ENCODE data around the gene VAV1.

The VAV1 gene, protein sequence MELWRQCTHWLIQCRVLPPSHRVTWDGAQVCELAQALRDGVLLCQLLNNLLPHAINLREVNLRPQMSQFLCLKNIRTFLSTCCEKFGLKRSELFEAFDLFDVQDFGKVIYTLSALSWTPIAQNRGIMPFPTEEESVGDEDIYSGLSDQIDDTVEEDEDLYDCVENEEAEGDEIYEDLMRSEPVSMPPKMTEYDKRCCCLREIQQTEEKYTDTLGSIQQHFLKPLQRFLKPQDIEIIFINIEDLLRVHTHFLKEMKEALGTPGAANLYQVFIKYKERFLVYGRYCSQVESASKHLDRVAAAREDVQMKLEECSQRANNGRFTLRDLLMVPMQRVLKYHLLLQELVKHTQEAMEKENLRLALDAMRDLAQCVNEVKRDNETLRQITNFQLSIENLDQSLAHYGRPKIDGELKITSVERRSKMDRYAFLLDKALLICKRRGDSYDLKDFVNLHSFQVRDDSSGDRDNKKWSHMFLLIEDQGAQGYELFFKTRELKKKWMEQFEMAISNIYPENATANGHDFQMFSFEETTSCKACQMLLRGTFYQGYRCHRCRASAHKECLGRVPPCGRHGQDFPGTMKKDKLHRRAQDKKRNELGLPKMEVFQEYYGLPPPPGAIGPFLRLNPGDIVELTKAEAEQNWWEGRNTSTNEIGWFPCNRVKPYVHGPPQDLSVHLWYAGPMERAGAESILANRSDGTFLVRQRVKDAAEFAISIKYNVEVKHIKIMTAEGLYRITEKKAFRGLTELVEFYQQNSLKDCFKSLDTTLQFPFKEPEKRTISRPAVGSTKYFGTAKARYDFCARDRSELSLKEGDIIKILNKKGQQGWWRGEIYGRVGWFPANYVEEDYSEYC

GRCh38 chr19:6772028-6772865 lies at the start of gene VAV1:
VAV1 (plus strand) TSS chr19:6772708; CDS start chr19:6772808, 100 bp downstream.
- DNase-seq, result peak; percentile 86

GRCh38 chr19:6723108-6723618 lies 49.3 kb upstream of the VAV1 start:
- no peak for DNase-seq

DNA sequence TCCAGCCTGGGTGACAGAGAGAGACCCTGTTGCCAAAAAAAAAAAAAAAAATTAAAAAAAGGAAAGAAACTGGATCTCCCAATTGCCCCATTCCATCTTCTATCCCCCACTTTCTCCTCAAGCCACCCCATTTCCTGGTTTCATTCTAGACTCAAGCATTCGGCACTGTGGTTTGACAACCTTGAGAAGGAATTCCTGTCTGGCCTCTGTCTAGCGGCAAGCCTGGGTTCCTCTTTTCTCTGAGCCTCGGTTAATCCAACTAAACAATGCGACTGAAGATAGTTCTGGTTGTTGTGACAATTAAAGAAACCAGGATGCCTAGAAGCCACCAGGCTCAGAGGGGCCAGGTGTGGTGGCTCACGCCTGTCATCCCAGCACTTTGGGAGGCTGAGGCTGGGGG lies 48.8 kb upstream of the VAV1 start:
- DNase-seq, result no peak

- no peak for DNase-seq
Observed at GRCh38 chr19:6724631-6725492, 47.6 kb upstream of the VAV1 start.

GRCh38 chr19:6725513-6726231 lies 46.8 kb upstream of the VAV1 start:
- DNase-seq, result no peak

GRCh38 chr19:6728346-6728745 lies 44.2 kb upstream of the VAV1 start:
- DNase-seq, result no peak

DNA sequence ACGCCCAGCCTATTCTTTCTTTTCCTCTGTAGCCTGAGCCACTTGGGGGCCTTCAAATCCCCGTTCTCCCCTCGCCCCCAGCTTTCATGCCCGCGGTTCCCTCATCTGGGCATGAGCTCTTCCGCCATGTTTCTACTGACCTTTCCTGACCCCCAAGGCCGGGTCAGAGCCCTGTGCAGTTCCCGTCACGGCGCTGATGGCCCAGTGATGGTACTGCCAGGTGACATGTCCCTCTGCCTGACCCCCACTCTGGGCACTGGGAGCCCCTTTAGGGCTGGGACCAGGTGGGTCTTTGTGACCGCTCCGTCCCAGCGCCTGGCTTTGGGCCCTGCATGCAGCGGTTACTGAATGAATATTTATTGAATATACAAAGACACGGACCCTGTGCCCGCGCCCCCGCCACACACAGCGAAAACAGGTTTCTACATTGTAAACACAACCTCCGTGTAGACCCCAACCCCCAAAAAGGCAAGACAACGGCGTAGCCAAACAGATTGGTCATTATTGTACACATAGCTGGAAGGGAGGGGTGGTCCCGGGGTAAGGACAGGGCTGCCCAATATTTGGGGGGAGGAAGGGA lies 42.8 kb upstream of the VAV1 start:
- DNase-seq, result no peak

DNA sequence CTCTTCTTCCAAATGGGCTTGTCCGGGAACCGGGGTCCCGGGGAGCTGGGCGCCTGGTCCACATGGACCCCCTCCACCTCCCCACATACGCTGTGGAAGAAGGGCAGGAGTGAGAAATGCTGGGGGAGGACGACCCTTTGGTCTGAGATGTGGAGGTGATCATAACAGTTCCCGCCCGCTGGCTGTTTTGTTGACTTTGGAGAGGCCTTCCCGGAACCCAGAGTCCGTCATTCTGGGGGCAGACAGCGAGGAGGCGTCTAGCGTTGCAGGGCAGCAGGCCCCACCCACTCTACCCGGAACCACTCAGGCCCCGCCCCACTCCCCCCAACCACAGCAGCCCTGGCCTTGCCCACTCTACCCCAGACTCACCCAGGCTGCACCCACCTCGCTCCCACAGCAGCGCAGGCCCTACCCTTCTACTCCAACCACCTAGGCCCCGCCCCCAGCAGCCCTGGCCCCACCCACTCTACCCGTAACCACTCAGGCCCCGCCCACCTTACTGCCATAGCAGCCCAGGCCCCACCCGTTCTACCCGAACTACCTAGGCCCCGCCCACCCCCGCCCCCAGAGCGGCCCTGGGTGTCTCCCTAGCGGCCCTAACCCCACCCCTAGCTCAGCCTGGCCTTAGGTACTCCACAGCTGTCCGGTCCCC lies 42.2 kb upstream of the VAV1 start:
- peak; percentile 28 for DNase-seq

GRCh38 chr19:6730941-6731670 lies 41.4 kb upstream of the VAV1 start:
- DNase-seq, result no peak

DNA sequence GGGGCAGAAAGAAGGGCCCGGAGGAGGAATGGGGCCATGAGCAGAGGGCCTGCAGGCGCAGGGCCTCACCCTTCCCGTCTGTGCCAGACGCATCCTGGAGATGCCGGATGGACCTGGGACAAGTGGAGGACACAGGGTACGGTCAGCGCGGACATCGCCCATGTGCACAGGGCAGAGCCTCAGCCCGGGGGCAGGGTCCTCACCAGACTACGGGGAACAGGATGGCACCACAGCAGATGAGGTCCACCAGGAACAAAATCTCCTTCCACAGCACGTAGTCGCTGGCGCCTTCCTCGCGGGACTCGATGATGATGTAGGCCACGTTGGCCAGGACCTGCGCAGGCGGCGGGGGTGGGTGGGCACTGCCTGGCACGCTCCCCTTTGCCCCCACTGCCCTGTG lies 40.7 kb upstream of the VAV1 start:
- no peak for DNase-seq

DNA sequence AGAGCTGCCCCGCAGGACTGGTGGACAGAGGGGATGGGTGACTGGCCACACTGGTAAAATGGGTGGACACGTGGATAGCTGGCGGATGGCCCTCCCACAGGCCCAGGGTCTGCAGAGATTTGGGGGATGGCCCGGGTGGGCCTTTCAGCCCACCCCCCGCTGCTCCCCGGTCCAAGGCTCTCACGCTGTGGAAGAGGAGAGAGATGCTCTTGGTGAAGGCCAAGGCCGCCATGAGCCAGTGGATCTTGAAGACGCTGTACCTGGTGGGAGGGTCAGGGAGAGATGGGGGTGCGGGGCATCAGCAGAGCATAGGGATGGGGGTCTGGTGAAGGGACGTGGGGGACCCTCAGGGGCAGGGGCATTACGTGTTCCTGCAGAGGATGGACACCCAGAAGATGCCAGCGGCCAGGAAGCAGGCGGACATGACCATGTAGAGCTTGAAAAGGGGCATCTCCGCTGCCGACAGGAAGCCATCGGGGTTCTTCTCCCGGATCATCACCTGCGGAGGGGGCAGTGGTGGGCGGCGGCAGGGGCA lies 39.6 kb upstream of the VAV1 start:
- no peak for DNase-seq

GRCh38 chr19:6733338-6734095 lies 39.0 kb upstream of the VAV1 start:
- no peak for DNase-seq

DNA sequence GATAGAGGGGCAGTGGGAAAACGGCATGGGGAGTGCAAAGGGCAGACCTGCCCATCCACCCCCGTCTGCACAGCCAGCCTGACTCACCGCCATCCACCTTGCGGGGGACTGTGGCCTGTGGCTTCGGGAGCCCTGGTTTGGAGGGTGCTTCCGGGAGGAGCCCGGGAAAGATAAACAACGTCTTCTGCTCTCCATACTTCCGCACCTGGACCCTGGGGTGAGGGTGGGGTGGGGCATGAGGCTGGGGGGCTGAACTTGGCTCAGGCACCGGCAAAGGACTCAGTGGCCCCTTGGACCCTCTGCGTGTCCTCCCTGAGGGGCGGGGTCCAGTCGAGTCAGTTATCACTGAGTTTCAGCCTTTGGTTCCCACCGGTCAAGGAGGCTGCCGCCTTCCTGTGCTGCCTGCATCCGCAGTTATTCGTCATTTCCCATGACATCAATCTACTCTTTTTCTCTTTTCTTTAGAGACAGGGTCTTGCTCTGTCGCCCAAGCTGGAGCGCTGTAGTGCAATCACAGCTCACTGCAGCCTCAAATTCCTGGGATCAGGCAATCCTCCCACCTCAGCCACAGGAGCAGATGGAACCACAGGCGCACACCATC lies 38.3 kb upstream of the VAV1 start:
- DNase-seq, result no peak

- no peak for DNase-seq
Observed at GRCh38 chr19:6735181-6735911, 37.2 kb upstream of the VAV1 start.

DNA sequence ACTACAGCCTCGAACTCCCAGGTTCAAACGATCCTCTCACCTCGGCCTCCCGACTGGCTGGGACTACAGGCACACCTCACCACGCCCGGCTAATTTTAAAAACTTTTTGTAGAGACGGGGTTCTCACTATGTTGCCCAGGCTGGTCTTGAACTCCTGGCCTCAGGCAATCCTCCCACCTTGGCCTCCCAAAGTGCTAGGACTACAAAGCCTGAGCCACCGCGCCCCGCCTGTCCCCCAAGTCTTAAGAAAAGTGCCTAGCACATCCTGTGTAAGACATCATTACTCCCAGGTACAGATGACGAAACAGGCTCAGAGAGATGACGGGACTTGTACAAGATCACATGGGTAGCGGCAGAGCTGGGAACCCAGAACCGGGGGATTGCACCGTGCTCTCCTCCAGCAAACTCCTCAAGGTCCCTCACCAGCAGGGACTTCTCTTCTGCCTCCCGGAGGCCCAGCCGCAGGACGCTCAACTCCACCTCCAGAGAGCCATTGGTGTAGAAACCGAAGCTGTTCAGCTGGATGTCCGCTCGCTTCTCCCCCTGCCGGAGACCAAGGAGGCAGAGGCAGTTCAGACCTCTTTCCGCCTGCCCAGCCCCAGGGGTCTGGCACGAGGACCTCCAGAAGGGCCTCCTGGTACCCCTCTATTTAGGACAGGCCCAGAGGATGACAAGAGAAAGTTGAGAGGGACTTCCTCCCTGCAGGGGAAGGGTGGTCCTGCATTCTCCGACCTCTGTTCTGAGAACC lies 36.2 kb upstream of the VAV1 start:
- peak; percentile 81 for DNase-seq

DNA sequence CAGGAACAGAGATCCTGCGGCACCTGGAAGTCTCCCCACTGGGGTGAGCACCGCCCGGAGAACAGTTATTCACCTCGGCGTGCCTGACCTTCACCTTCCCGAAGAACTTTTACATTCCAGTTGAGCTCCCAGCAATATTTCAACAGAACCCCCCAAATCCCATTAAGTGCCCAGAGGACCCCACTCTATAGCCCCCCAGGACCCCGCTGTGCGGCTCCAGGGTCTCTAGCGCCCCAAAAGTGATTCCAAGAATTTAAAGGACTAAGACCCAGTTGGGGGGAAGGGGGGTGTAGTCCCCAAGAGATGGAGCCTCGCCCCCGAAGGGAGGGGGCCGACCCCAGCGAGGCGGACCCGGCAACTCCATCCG lies 35.6 kb upstream of the VAV1 start:
- DNase-seq, result no peak

Data from CD4-positive, alpha-beta T cell treated with Interleukin-12 subunit alpha and Interleukin-12 subunit beta, for 1 hour (primary cell).